Mesendoderm (in vitro differentiated cells): ENCODE results near the gene RBBP7.

Experiments used
- DNase-seq: peaks from one replicate; pipeline ENCODE4 v3.0.0; 2013
- H2AK5ac ChIP-seq: 2 replicates; pipeline ENCODE4 v1.6.1; 2013; ENCODE audit warnings: low read length, inconsistent platforms
- H2BK120ac ChIP-seq: 2 replicates; pipeline ENCODE4 v1.6.1; 2013; ENCODE audit warnings: low read depth, mild to moderate bottlenecking, low read length, moderate library complexity, mixed read lengths
- H2BK15ac ChIP-seq: replicated peaks from 2 replicates; pipeline ENCODE4 v1.6.1; 2013; ENCODE audit warnings: low read depth, mild to moderate bottlenecking, moderate library complexity
- H2BK5ac ChIP-seq: 2 replicates; pipeline ENCODE4 v1.6.1; 2013; ENCODE audit warnings: low read length, inconsistent platforms
- H3K18ac ChIP-seq: 2 replicates; pipeline ENCODE4 v1.6.1; 2013; ENCODE audit warnings: mild to moderate bottlenecking, low read length, mixed read lengths
- H3K23ac ChIP-seq: one replicate; pipeline ENCODE4 v1.6.1; 2013; ENCODE audit warnings: low read length
- H3K27ac ChIP-seq: 2 replicates; pipeline ENCODE4 v1.5.1; 2013; ENCODE audit warnings: low read depth, mild to moderate bottlenecking, inconsistent platforms, low read length, moderate library complexity
- H3K27me3 ChIP-seq: 2 replicates; pipeline ENCODE4 v1.6.1; 2013; ENCODE audit warnings: low read length, control low read depth, mild to moderate bottlenecking, inconsistent platforms; ENCODE audit not compliant: insufficient read depth, poor library complexity
- H3K36me3 ChIP-seq: 2 replicates; pipeline ENCODE4 v1.6.1; 2013; ENCODE audit warnings: low read length, inconsistent platforms; ENCODE audit not compliant: control insufficient read depth, insufficient read depth
- H3K4ac ChIP-seq: one replicate; pipeline ENCODE4 v1.6.1; 2013; ENCODE audit warnings: low read depth, mild to moderate bottlenecking, low read length, moderate library complexity
- H3K4me1 ChIP-seq: 2 replicates; pipeline ENCODE4 v1.6.1; 2013; ENCODE audit warnings: low read depth, low read length, inconsistent platforms; ENCODE audit not compliant: control insufficient read depth
- H3K4me2 ChIP-seq: 2 replicates; pipeline ENCODE4 v1.6.1; 2013; ENCODE audit warnings: low read length
- H3K4me3 ChIP-seq: 2 replicates; pipeline ENCODE4 v1.5.1; 2013; ENCODE audit warnings: mild to moderate bottlenecking, low read length
- H3K56ac ChIP-seq: one replicate; pipeline ENCODE4 v1.6.1; 2013; ENCODE audit warnings: low read length
- H3K79me1 ChIP-seq: 2 replicates; pipeline ENCODE4 v1.6.1; 2013; ENCODE audit warnings: low read length, inconsistent platforms
- H3K79me2 ChIP-seq: 2 replicates; pipeline ENCODE4 v1.6.1; 2013; ENCODE audit warnings: mild to moderate bottlenecking, low read length; ENCODE audit not compliant: control insufficient read depth, insufficient read depth
- H3K9ac ChIP-seq: 2 replicates; pipeline ENCODE4 v1.6.1; 2013; ENCODE audit warnings: low read length, inconsistent platforms
- H4K5ac ChIP-seq: one replicate; pipeline ENCODE4 v1.6.1; 2013; ENCODE audit warnings: low read length
- H4K8ac ChIP-seq: one replicate; pipeline ENCODE4 v1.6.1; 2013; ENCODE audit warnings: low read depth, mild to moderate bottlenecking, control low read depth, low read length, moderate library complexity
- WGBS: extraction: QIAGEN DNeasy Blood & Tissue Kit; methylation state at CpG from one replicate; pipeline ENCODE4 v1.1.7; 2013; ENCODE audit warnings: low lambda C conversion rate, missing lambda C conversion rate; ENCODE audit not compliant: insufficient coverage; ENCODE audit errors: extremely low coverage; 5-methylcytosine and 5-hydroxymethylcytosine counted together

The RBBP7 gene

DNA sequence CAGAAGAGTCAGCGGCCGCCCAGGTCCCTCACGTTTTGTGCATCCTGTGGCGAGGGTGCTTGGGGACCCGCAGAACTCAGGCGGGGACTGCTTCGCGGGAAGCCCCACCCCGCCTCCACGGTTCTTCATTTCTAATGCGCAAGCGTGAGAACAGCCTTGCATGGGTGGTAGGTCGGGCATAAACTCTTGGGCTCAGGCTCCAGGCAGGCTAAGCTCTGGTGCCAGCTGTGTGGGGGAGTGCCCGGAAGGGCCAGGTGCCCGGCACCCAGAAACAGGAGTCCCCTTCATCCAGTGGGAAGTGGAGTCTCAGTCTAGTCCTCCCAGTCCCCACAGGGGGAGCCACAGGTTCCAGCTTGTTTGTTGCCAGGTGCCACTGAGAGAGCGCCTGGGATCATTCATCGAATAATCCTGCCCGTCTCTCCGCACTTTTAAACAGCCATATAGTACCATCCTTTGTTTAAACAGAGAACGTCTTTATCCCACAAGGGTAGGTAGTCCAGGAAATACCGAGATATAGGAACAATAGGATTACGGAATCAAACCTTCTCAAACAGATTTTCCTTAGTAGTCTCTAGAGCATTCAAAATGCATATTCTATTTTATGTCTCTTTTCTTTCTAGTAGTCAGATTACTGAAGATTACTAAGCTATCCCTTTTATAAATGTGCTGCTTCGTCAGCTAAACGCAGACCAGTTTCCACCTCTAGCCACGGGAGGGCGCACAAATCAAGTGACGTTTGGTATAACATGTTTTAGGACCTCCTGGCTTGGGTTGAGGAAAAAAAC is 12.7 kb upstream of the RBBP7 start:
- Histone ChIP-seq H3K18ac (no peak overlapping the region), H3K27ac (no peak overlapping the region), H4K8ac (no peak overlapping the region), H3K4ac (no peak overlapping the region), H3K56ac (peak overlapping the region; percentile 67), H3K23ac (no peak overlapping the region), H2AK5ac (no peak overlapping the region), H4K5ac (no peak overlapping the region), H2BK120ac (no peak overlapping the region), H3K9ac (peak overlapping the region; percentile 54), H3K27me3 (no peaks in the 10 kb centered on the region), H2BK5ac (no peak overlapping the region), H2BK15ac (no peak overlapping the region), H3K4me2 (peak overlapping the region; percentile 44), H3K4me3 (no peak overlapping the region), H3K79me1 (no peaks in the 10 kb centered on the region), H3K36me3 (no peaks in the 10 kb centered on the region), H3K4me1 (no peaks in the 10 kb centered on the region), H3K79me2 (no peaks in the 10 kb centered on the region)
- no CpG with 5 or more reads among the region's 27 CpGs for WGBS
- peak; percentile 69 for DNase-seq

DNA sequence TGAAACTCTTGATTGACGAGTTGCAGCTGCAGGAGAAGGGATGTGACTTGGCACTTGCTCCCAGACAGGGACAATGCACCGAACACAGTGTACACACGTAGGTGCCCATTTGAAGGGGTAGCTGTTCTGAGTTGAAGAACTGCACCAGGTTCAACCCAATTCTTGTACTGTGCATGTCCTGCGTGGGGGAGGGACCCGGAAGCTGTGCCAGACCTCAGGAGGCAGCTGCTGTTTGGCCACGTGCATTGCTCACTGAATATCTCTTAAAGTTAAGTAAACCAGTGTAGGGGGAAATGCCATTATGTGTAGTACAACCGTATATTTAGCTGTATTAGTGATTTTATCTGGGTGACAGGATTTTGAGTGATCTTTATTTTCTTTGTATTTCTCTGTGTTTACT is 12.0 kb upstream of the RBBP7 start:
- Histone ChIP-seq H3K79me1 (no peaks in the 10 kb centered on the region), H3K4me1 (no peaks in the 10 kb centered on the region), H2BK15ac (no peak overlapping the region), H3K9ac (no peak overlapping the region), H3K27me3 (no peaks in the 10 kb centered on the region), H3K18ac (no peak overlapping the region), H3K56ac (no peak overlapping the region), H4K5ac (no peak overlapping the region), H3K36me3 (no peaks in the 10 kb centered on the region), H4K8ac (no peak overlapping the region), H3K4me2 (no peak overlapping the region), H3K4me3 (no peak overlapping the region), H3K23ac (no peak overlapping the region), H2BK5ac (no peak overlapping the region), H2AK5ac (no peak overlapping the region), H2BK120ac (no peak overlapping the region), H3K4ac (no peak overlapping the region), H3K79me2 (no peaks in the 10 kb centered on the region), H3K27ac (no peak overlapping the region)
- no CpG with 5 or more reads among the region's 7 CpGs for WGBS
- DNase-seq: no peak

GRCh38 chrX:16876696-16877095 is 6.5 kb upstream of the RBBP7 start:
- Histone ChIP-seq H2BK5ac (no peak overlapping the region), H4K8ac (no peak overlapping the region), H3K9ac (no peak overlapping the region), H3K27ac (no peak overlapping the region), H3K23ac (no peak overlapping the region), H3K4me2 (no peak overlapping the region), H3K4me1 (no peaks in the 10 kb centered on the region), H4K5ac (no peak overlapping the region), H3K56ac (no peak overlapping the region), H3K79me2 (no peaks in the 10 kb centered on the region), H3K4ac (no peak overlapping the region), H2BK120ac (no peak overlapping the region), H3K36me3 (no peaks in the 10 kb centered on the region), H2AK5ac (no peak overlapping the region), H3K79me1 (no peaks in the 10 kb centered on the region), H2BK15ac (no peak overlapping the region), H3K18ac (no peak overlapping the region), H3K4me3 (no peak overlapping the region), H3K27me3 (no peaks in the 10 kb centered on the region)
- WGBS: no CpG with 5 or more reads among the region's 1 CpG
- DNase-seq: peak; percentile 56

DNA sequence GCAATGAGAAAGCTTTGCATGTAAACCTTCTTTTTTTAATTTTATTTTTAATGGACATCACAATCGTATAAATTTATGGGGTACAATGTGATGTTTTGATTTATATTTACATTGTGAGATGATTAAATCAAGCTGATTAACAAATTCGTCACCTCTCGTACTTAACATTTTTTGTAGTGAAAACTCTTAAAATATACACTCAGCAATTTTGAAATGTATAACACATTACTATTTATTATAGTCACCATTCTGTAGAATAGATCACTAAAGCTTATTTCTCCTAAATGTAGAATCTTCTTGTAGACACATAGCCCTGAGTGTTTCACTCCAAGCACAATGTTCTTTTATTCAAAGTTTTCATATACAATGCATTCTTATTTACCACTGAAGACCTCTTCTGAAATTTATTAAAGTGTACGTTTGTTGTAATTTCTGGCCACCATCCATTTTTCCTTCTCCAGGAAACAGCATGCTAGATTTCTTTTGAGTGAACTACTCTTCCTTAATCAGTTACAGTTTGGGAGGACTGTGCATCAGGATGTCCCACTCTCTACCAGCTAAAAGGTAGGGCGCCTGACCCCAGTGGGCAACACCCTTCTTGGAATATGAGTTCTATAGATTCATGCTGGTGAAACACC is 4.4 kb upstream of the RBBP7 start:
- Histone ChIP-seq H3K56ac (no peak overlapping the region), H3K9ac (no peak overlapping the region), H3K23ac (no peak overlapping the region), H3K4me3 (no peak overlapping the region), H3K27ac (no peak overlapping the region), H3K27me3 (no peaks in the 10 kb centered on the region), H3K4me1 (no peaks in the 10 kb centered on the region), H3K4ac (no peak overlapping the region), H2BK120ac (no peak overlapping the region), H3K79me1 (no peaks in the 10 kb centered on the region), H4K8ac (no peak overlapping the region), H2BK15ac (no peak overlapping the region), H2BK5ac (no peak overlapping the region), H3K79me2 (no peaks in the 10 kb centered on the region), H3K36me3 (no peaks in the 10 kb centered on the region), H3K4me2 (no peak overlapping the region), H4K5ac (no peak overlapping the region), H3K18ac (no peak overlapping the region), H2AK5ac (no peak overlapping the region)
- no CpG with 5 or more reads among the region's 5 CpGs for WGBS
- no peak for DNase-seq

GRCh38 chrX:16873106-16873505 is 2.9 kb upstream of the RBBP7 start:
- Histone ChIP-seq H3K27ac (no peak overlapping the region), H2BK5ac (no peak overlapping the region), H2AK5ac (no peak overlapping the region), H3K4me2 (no peak overlapping the region), H3K36me3 (no peaks in the 10 kb centered on the region), H3K23ac (no peak overlapping the region), H3K79me2 (peaks cover 11% of the 10 kb centered on the region), H4K8ac (no peak overlapping the region), H2BK120ac (no peak overlapping the region), H3K79me1 (peaks cover 2% of the 10 kb centered on the region), H3K4ac (no peak overlapping the region), H2BK15ac (no peak overlapping the region), H3K9ac (no peak overlapping the region), H3K18ac (no peak overlapping the region), H3K4me3 (no peak overlapping the region), H4K5ac (no peak overlapping the region), H3K4me1 (no peaks in the 10 kb centered on the region), H3K56ac (no peak overlapping the region), H3K27me3 (no peaks in the 10 kb centered on the region)
- no CpG with 5 or more reads among the region's 8 CpGs for WGBS
- no peak for DNase-seq
